Fibroblast of lung (primary cell): Measurements from ENCODE around the gene APH1A. TPM values are rescaled to one million over a fixed set of nuclear protein-coding genes. Genes with fewer than 3 reads are reported as not detected.
A peak's percentile ranks its signal among the peaks of the same experiment; 100 is the strongest.
"Not testable (repeated sequence)": the region's sequence is repeated elsewhere in the genome, so short reads cannot be mapped to it uniquely, and the experiment has no call there.

Experiments
- DNase-seq, 2 donors: peaks; one replicate each; pipeline versions ENCODE4 v3.0.0 to v3.0.0-alpha.2; 2010; ENCODE audit warnings: low read depth in 2 of 2
- H2AFZ ChIP-seq: 2 replicates; pipeline ENCODE4 v1.5.1; 2012; ENCODE audit warnings: low read length, control low read depth, inconsistent platforms
- H3K27ac ChIP-seq: 2 replicates; pipeline ENCODE4 v1.5.1; 2011; ENCODE audit warnings: low read length, control low read depth; ENCODE audit not compliant: insufficient read depth
- H3K27me3 ChIP-seq: 2 replicates; pipeline ENCODE4 v1.5.1; 2011; ENCODE audit warnings: mild to moderate bottlenecking, low read length; ENCODE audit not compliant: control insufficient read depth, insufficient read depth
- H3K36me3 ChIP-seq: 2 replicates; pipeline ENCODE4 v1.5.1; 2011; ENCODE audit warnings: low read length; ENCODE audit not compliant: control insufficient read depth, insufficient read depth
- H3K4me1 ChIP-seq: 2 replicates; pipeline ENCODE4 v1.5.1; 2011; ENCODE audit warnings: low read length; ENCODE audit not compliant: control insufficient read depth, insufficient read depth; ENCODE audit errors: extremely low read depth
- H3K4me2 ChIP-seq: 2 replicates; pipeline ENCODE4 v1.5.1; 2011; ENCODE audit warnings: low read length, control low read depth; ENCODE audit not compliant: insufficient read depth; ENCODE audit errors: extremely low read depth
- H3K4me3 ChIP-seq, 4 experiments: fragments of 200-600 bp in 1 of 4; sonication (generic) in 1 of 4; replicated peaks in 1 of 4; 2 replicates each; pipeline ENCODE4 v1.5.1; 2011 to 2016; ENCODE audit warnings: low read length in 4 of 4, low read depth in 3 of 4, mild to moderate bottlenecking in 3 of 4, control low read depth in 2 of 4, inconsistent platforms in 1 of 4, mixed read lengths in 1 of 4; ENCODE audit not compliant: insufficient read depth in 1 of 4; ENCODE audit errors: control extremely low read depth in 1 of 4
- H3K79me2 ChIP-seq: 2 replicates; pipeline ENCODE4 v1.5.1; 2012; ENCODE audit warnings: mild to moderate bottlenecking, low read length, inconsistent platforms; ENCODE audit not compliant: control insufficient read depth, insufficient read depth
- H3K9ac ChIP-seq: 2 replicates; pipeline ENCODE4 v1.5.1; 2011; ENCODE audit warnings: mild to moderate bottlenecking, low read length, control low read depth; ENCODE audit not compliant: insufficient read depth
- H3K9me3 ChIP-seq: 2 replicates; pipeline ENCODE4 v1.5.1; 2012; ENCODE audit warnings: low read depth, low read length; ENCODE audit not compliant: control insufficient read depth, insufficient read depth
- H4K20me1 ChIP-seq: 2 replicates; pipeline ENCODE4 v1.5.1; 2011; ENCODE audit warnings: low read length; ENCODE audit not compliant: control insufficient read depth, insufficient read depth; ENCODE audit errors: extremely low read depth
- EZH2 ChIP-seq: IDR thresholded peaks from 2 replicates; pipeline ENCODE4 v1.5.1; 2012; ENCODE audit warnings: low read length, control low read depth, mild to moderate bottlenecking; ENCODE audit errors: missing control alignments
- polyA plus RNA-seq, 2 donors: library from polyadenylated mRNA; depleted of rRNA in 1 of 2; stranded (reverse) in 1 of 2; unstranded in 1 of 2; fragments of >200 nt; gene quantifications; 2 replicates each; pipeline ENCODE4 v1.2.1, GENCODE V29; 2011 to 2012; ENCODE audit warnings: missing spikeins in 1 of 2
- total RNA-seq: library from RNA; depleted of rRNA; stranded (reverse); fragments of >200 nt; gene quantifications from 2 replicates; pipeline ENCODE4 v1.2.1, GENCODE V29; 2014
- TF ChIP-seq, protein P1 (sequence below), 2 donors: IDR thresholded peaks in 1 of 2; conservative IDR thresholded peaks in 1 of 2; 1 replicate in 1 of 2; 2 replicates in 1 of 2; pipeline ENCODE4 v1.5.1; 2011 to 2012; ENCODE audit warnings: low read length in 2 of 2, control low read depth in 1 of 2, inconsistent platforms in 1 of 2, low read depth in 1 of 2, mild to moderate bottlenecking in 1 of 2

Gene APH1A
- total and polyA plus RNA-seq, 2 donors (not counting 1 experiment from before 2014, with no cell fraction given): 81.4 to 125 TPM

DNA sequence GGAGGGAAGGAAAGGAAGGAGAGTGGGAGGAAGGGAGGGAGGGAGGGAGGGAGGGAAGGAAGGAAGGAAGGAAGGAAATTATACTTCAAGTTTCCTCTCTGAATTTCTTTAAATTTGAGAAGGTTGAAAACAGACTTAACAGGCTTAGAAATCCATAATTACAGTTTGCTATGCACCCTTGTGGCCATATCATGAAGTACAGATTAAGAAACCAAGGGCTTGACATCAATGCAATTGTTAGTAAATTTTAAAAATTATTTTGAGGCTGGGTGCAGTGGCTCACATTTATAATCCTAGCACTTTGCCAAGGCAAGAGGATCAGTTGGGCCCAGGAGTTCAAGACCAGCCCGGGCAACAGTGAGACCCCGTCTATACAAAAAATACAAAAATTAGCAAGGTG is 47.3 kb downstream of the APH1A start:
- no peak overlapping the region for H3K27ac ChIP-seq
- H4K20me1 ChIP-seq: no peaks in the 10 kb centered on the region
- H3K9me3 ChIP-seq: no peaks in the 10 kb centered on the region
- H3K36me3 ChIP-seq: peaks cover 5% of the 10 kb centered on the region
- no peaks in the 10 kb centered on the region for H3K79me2 ChIP-seq
- H3K27me3 ChIP-seq: no peaks in the 10 kb centered on the region
- H3K9ac ChIP-seq: no peak overlapping the region
- TF ChIP-seq, protein P1, sequence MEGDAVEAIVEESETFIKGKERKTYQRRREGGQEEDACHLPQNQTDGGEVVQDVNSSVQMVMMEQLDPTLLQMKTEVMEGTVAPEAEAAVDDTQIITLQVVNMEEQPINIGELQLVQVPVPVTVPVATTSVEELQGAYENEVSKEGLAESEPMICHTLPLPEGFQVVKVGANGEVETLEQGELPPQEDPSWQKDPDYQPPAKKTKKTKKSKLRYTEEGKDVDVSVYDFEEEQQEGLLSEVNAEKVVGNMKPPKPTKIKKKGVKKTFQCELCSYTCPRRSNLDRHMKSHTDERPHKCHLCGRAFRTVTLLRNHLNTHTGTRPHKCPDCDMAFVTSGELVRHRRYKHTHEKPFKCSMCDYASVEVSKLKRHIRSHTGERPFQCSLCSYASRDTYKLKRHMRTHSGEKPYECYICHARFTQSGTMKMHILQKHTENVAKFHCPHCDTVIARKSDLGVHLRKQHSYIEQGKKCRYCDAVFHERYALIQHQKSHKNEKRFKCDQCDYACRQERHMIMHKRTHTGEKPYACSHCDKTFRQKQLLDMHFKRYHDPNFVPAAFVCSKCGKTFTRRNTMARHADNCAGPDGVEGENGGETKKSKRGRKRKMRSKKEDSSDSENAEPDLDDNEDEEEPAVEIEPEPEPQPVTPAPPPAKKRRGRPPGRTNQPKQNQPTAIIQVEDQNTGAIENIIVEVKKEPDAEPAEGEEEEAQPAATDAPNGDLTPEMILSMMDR (conservative IDR thresholded peaks at IDR 0.05 in 1 of 2, IDR thresholded peaks at IDR 0.05 in 1 of 2; ENCODE audit: low read depth in 1 of 2, low read length in 2 of 2): peak; percentile 34 to 62
- no peak for TF ChIP-seq EZH2
- H2AFZ ChIP-seq: no peak overlapping the region
- no peak overlapping the region for H3K4me3 ChIP-seq
- DNase-seq: peak; percentile 20 to 57
- H3K4me1 ChIP-seq: no peaks in the 10 kb centered on the region
- no peak overlapping the region for H3K4me2 ChIP-seq

DNA sequence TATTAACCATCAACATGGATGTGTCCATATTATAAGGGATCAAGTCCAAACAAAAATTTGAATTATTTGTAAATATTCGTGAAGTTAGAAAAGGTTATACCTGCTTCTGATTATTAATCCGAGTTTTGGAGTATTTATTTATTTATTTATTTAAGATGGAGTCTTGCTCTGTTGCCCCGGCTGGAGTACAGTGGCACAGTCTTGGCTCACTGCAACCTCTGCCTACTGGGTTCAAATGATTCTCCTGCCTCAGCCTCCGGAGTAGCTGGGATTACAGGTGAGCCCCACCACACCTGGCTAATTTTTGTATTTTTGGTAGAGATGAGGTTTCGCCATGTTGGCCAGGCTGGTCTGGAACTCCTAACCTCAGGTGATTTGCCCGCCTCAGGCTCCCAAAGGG is 53.0 kb downstream of the APH1A start:
- H3K4me2 ChIP-seq, DNase-seq, H3K36me3 ChIP-seq, H3K9ac ChIP-seq, H3K79me2 ChIP-seq, H3K27me3 ChIP-seq, H3K27ac ChIP-seq, H3K4me1 ChIP-seq, H2AFZ ChIP-seq, H4K20me1 ChIP-seq, H3K4me3 ChIP-seq, H3K9me3 ChIP-seq: not testable (repeated sequence)

Other genes with a start within 250 kb of the APH1A start
- 30.6 and 42.6 TPM in 2 replicates for gene VPS45, start 201.2 kb downstream of the APH1A start, total RNA-seq
- 43.2 and 50.0 TPM in 2 replicates for gene VPS45, start 201.2 kb downstream of the APH1A start, polyA plus RNA-seq
- gene PLEKHO1, start 119.1 kb downstream of the APH1A start, total RNA-seq: 55.0 and 65.6 TPM in 2 replicates
- gene PLEKHO1, start 119.1 kb downstream of the APH1A start, polyA plus RNA-seq: 35.1 and 48.3 TPM in 2 replicates
- gene ANP32E, start 32.9 kb downstream of the APH1A start, total RNA-seq: 17.5 and 24.6 TPM in 2 replicates
- gene ANP32E, start 32.9 kb downstream of the APH1A start, polyA plus RNA-seq: 22.4 and 29.2 TPM in 2 replicates
- gene CA14, start 11.2 kb downstream of the APH1A start, total RNA-seq: not detected in 2 replicates
- gene CA14, start 11.2 kb downstream of the APH1A start, polyA plus RNA-seq: 0.08 TPM in 1 of 2 replicates, not detected in the other
- gene C1orf54, start 3.8 kb upstream of the APH1A start, total RNA-seq: 32.0 and 36.5 TPM in 2 replicates
- 16.3 and 42.8 TPM in 2 replicates for gene C1orf54, start 3.8 kb upstream of the APH1A start, polyA plus RNA-seq
- gene CIART, start 13.5 kb upstream of the APH1A start, total RNA-seq: 5.1 and 10.4 TPM in 2 replicates
- 15.3 and 15.4 TPM in 2 replicates for gene CIART, start 13.5 kb upstream of the APH1A start, polyA plus RNA-seq
- 53.7 and 54.7 TPM in 2 replicates for gene MRPS21, start 24.8 kb upstream of the APH1A start, total RNA-seq
- 74.1 and 82.2 TPM in 2 replicates for gene MRPS21, start 24.8 kb upstream of the APH1A start, polyA plus RNA-seq
- 32.6 and 37.0 TPM in 2 replicates for gene PRPF3, start 52.5 kb upstream of the APH1A start, total RNA-seq
- 25.6 and 28.8 TPM in 2 replicates for gene PRPF3, start 52.5 kb upstream of the APH1A start, polyA plus RNA-seq
- gene RPRD2, start 95.1 kb upstream of the APH1A start, total RNA-seq: 6.7 and 12.1 TPM in 2 replicates
- gene RPRD2, start 95.1 kb upstream of the APH1A start, polyA plus RNA-seq: 13.4 and 16.7 TPM in 2 replicates
- 17.3 and 27.7 TPM in 2 replicates for gene TARS2, start 218.4 kb upstream of the APH1A start, total RNA-seq
- gene TARS2, start 218.4 kb upstream of the APH1A start, polyA plus RNA-seq: 7.4 and 13.3 TPM in 2 replicates
- gene ECM1, start 239.1 kb upstream of the APH1A start, total RNA-seq: 7.7 and 25.1 TPM in 2 replicates
- gene ECM1, start 239.1 kb upstream of the APH1A start, polyA plus RNA-seq: 108 and 137 TPM in 2 replicates
- 0.83 and 1.0 TPM in 2 replicates for gene FALEC, start 246.7 kb upstream of the APH1A start, total RNA-seq
- gene FALEC, start 246.7 kb upstream of the APH1A start, polyA plus RNA-seq: 0.15 TPM in 1 of 2 replicates, not detected in the other